ENCODE measurements around the gene PBLD.

GRCh38 chr10:68247931-68248330 is 84.8 kb downstream of the PBLD start:
- TF ChIP-seq CTCF (IDR thresholded peaks at IDR 0.05) (no peak), POLR2A (IDR thresholded peaks at IDR 0.05) (no peak)
